Activated CD8-positive, alpha-beta memory T cell treated with anti-CD3 and anti-CD28 coated beads, Interleukin-2, amount 10 ng/mL, durations not matched to agents 7 days and 5 days (primary cell): ENCODE measurements around the gene PLIN4. TPM values are rescaled to one million over a fixed set of nuclear protein-coding genes. Genes with fewer than 3 reads are reported as not detected.

Experiments used
- ATAC-seq: fragments of 150-1000 bp; cut with Tn5 transposase; one replicate; pipeline ENCODE4 v1.10.0; 2021; ENCODE audit warnings: moderate library complexity
- CTCF ChIA-PET: fragments of 350-600 bp; sonication (Branson Sonifier 250); formaldehyde crosslinking; loops from one replicate; lab custom pipeline; 2021; ENCODE audit warnings: antibody characterized with exemption; lab: Charles Lee
- DNase-seq: peaks from one replicate; pipeline ENCODE4 v3.0.0-alpha.2; 2020
- H3K27ac Mint-ChIP-seq: one replicate; pipeline ENCODE4 v1.8.0; 2021; ENCODE audit warnings: mild to moderate bottlenecking, mixed read lengths
- H3K27me3 Mint-ChIP-seq: one replicate; pipeline ENCODE4 v1.8.0; 2021; ENCODE audit warnings: mixed read lengths
- H3K36me3 Mint-ChIP-seq: one replicate; pipeline ENCODE4 v1.8.0; 2021; ENCODE audit warnings: mild to moderate bottlenecking, mixed read lengths
- H3K4me1 Mint-ChIP-seq: one replicate; pipeline ENCODE4 v1.8.0; 2021; ENCODE audit warnings: mixed read lengths
- H3K4me3 Mint-ChIP-seq: one replicate; pipeline ENCODE4 v1.8.0; 2021; ENCODE audit warnings: mild to moderate bottlenecking, moderate library complexity, mixed read lengths
- H3K9me3 Mint-ChIP-seq: one replicate; pipeline ENCODE4 v1.8.0; 2022; ENCODE audit warnings: low read depth, mixed read lengths
- total RNA-seq, 2 experiments: library from RNA; stranded (reverse); gene quantifications; one replicate each; pipeline ENCODE4 v1.2.3, GENCODE V29; 2021

Gene PLIN4
- total RNA-seq, 2 experiments from 2014 or later, result not detected

GRCh38 chr19:4516199-4516938, 1.9 kb downstream of the PLIN4 start:
- H3K9me3 Mint-ChIP-seq, result no peaks in the 10 kb centered on the region
- CTCF ChIA-PET, result interaction anchor here (2.8 kb wide), 1 partner anchor 8 kb away, joined by 16 read pairs; no protein-coding TSS in a partner anchor
- DNase-seq (no peak), ATAC-seq (no peak)
- no peaks in the 10 kb centered on the region for H3K27me3 Mint-ChIP-seq
- no peaks in the 10 kb centered on the region for H3K36me3 Mint-ChIP-seq
- no peak overlapping the region for H3K4me3 Mint-ChIP-seq
- no peaks in the 10 kb centered on the region for H3K4me1 Mint-ChIP-seq
- no peak overlapping the region for H3K27ac Mint-ChIP-seq

- no peaks in the 10 kb centered on the region for H3K36me3 Mint-ChIP-seq
- CTCF ChIA-PET, result interaction anchor here (2.8 kb wide), 1 partner anchor 9 kb away, joined by 16 read pairs; no protein-coding TSS in a partner anchor
Observed at GRCh38 chr19:4515732-4516131, 2.6 kb downstream of the PLIN4 start.

GRCh38 chr19:4513248-4513647, 5.0 kb downstream of the PLIN4 start:
- Mint-ChIP-seq H3K27me3 (no peaks in the 10 kb centered on the region), H3K9me3 (no peaks in the 10 kb centered on the region), H3K27ac (no peak overlapping the region), H3K36me3 (no peaks in the 10 kb centered on the region), H3K4me3 (no peak overlapping the region), H3K4me1 (no peaks in the 10 kb centered on the region)
- ATAC-seq (no peak), DNase-seq (no peak)
- CTCF ChIA-PET, result no interaction called here

More at GRCh38 chr19:4515732-4516131, 2.6 kb downstream of the PLIN4 start:
- Mint-ChIP-seq H3K4me3 (no peak overlapping the region), H3K4me1 (no peaks in the 10 kb centered on the region), H3K27me3 (no peaks in the 10 kb centered on the region), H3K9me3 (no peaks in the 10 kb centered on the region), H3K27ac (no peak overlapping the region)
- DNase-seq, result no peak
- ATAC-seq, result no peak

GRCh38 chr19:4512070-4512469, 6.2 kb downstream of the PLIN4 start:
- H3K27me3 Mint-ChIP-seq, result no peaks in the 10 kb centered on the region
- no peaks in the 10 kb centered on the region for H3K4me1 Mint-ChIP-seq
- no peaks in the 10 kb centered on the region for H3K36me3 Mint-ChIP-seq
- H3K9me3 Mint-ChIP-seq, result no peaks in the 10 kb centered on the region
- CTCF ChIA-PET, result no interaction called here
- no peak overlapping the region for H3K27ac Mint-ChIP-seq
- ATAC-seq (no peak), DNase-seq (no peak)
- H3K4me3 Mint-ChIP-seq, result no peak overlapping the region

- CTCF ChIA-PET, result no interaction called here
- H3K27me3 Mint-ChIP-seq, result no peaks in the 10 kb centered on the region
- H3K27ac Mint-ChIP-seq, result no peak overlapping the region
- H3K9me3 Mint-ChIP-seq, result no peaks in the 10 kb centered on the region
- H3K4me1 Mint-ChIP-seq, result peaks cover 5% of the 10 kb centered on the region
- no peaks in the 10 kb centered on the region for H3K36me3 Mint-ChIP-seq
- H3K4me3 Mint-ChIP-seq, result no peak overlapping the region
- ATAC-seq (no peak), DNase-seq (no peak)
Observed at GRCh38 chr19:4511300-4512054, 6.8 kb downstream of the PLIN4 start.

GRCh38 chr19:4510435-4511255, 7.6 kb downstream of the PLIN4 start:
- no peaks in the 10 kb centered on the region for H3K36me3 Mint-ChIP-seq
- ATAC-seq, result no peak

GRCh38 chr19:4508698-4509097, 9.6 kb downstream of the PLIN4 start:
- no peaks in the 10 kb centered on the region for H3K9me3 Mint-ChIP-seq
- ATAC-seq (no peak), DNase-seq (no peak)
- peaks cover 11% of the 10 kb centered on the region for H3K4me1 Mint-ChIP-seq
- no peaks in the 10 kb centered on the region for H3K36me3 Mint-ChIP-seq
- H3K27me3 Mint-ChIP-seq, result no peaks in the 10 kb centered on the region
- no peak overlapping the region for H3K4me3 Mint-ChIP-seq
- no peak overlapping the region for H3K27ac Mint-ChIP-seq
- CTCF ChIA-PET, result interaction anchor here (2.5 kb wide), 1 partner anchor 16 kb away, joined by 13 read pairs; no protein-coding TSS in a partner anchor

More at GRCh38 chr19:4510435-4511255, 7.6 kb downstream of the PLIN4 start:
- no peaks in the 10 kb centered on the region for H3K27me3 Mint-ChIP-seq
- no peak for DNase-seq
- H3K27ac Mint-ChIP-seq, result no peak overlapping the region
- no peak overlapping the region for H3K4me3 Mint-ChIP-seq
- no peaks in the 10 kb centered on the region for H3K9me3 Mint-ChIP-seq
- CTCF ChIA-PET, result interaction anchor here (2.5 kb wide), 1 partner anchor 14 kb away, joined by 13 read pairs; no protein-coding TSS in a partner anchor
- peaks cover 11% of the 10 kb centered on the region for H3K4me1 Mint-ChIP-seq

- ATAC-seq (no peak), DNase-seq (no peak)
- Mint-ChIP-seq H3K27me3 (no peaks in the 10 kb centered on the region), H3K9me3 (no peaks in the 10 kb centered on the region), H3K27ac (no peak overlapping the region), H3K4me1 (peaks cover 11% of the 10 kb centered on the region), H3K36me3 (no peaks in the 10 kb centered on the region), H3K4me3 (no peak overlapping the region)
- CTCF ChIA-PET, result interaction anchor here (2.5 kb wide), 1 partner anchor 17 kb away, joined by 13 read pairs; no protein-coding TSS in a partner anchor
Observed at GRCh38 chr19:4507804-4508203, 10.5 kb downstream of the PLIN4 start.

GRCh38 chr19:4507150-4507452, 11.2 kb downstream of the PLIN4 start:
- Mint-ChIP-seq H3K27ac (no peak overlapping the region), H3K36me3 (peaks cover 1% of the 10 kb centered on the region), H3K4me3 (no peak overlapping the region), H3K27me3 (no peaks in the 10 kb centered on the region), H3K9me3 (no peaks in the 10 kb centered on the region), H3K4me1 (peaks cover 11% of the 10 kb centered on the region)
- DNase-seq, result no peak
- no peak for ATAC-seq
- CTCF ChIA-PET, result interaction anchor here (1.6 kb wide), 1 partner anchor 18 kb away, joined by 5 read pairs; no protein-coding TSS in a partner anchor

GRCh38 chr19:4506449-4507149, 11.7 kb downstream of the PLIN4 start:
- H3K27ac Mint-ChIP-seq, result peak overlapping the region; percentile 65
- CTCF ChIA-PET, result interaction anchor here (1.6 kb wide), 1 partner anchor 18 kb away, joined by 5 read pairs; no protein-coding TSS in a partner anchor
- peaks cover 11% of the 10 kb centered on the region for H3K4me1 Mint-ChIP-seq
- ATAC-seq, result peak; percentile 54
- peak; percentile 49 for DNase-seq
- H3K4me3 Mint-ChIP-seq, result no peak overlapping the region
- H3K36me3 Mint-ChIP-seq, result peaks cover 1% of the 10 kb centered on the region
- no peaks in the 10 kb centered on the region for H3K9me3 Mint-ChIP-seq
- H3K27me3 Mint-ChIP-seq, result no peaks in the 10 kb centered on the region

- DNase-seq (no peak), ATAC-seq (no peak)
- no peaks in the 10 kb centered on the region for H3K27me3 Mint-ChIP-seq
- CTCF ChIA-PET, result interaction anchor here (1.6 kb wide), 1 partner anchor 19 kb away, joined by 5 read pairs; no protein-coding TSS in a partner anchor
- peaks cover 1% of the 10 kb centered on the region for H3K36me3 Mint-ChIP-seq
- peaks cover 11% of the 10 kb centered on the region for H3K4me1 Mint-ChIP-seq
- no peaks in the 10 kb centered on the region for H3K9me3 Mint-ChIP-seq
- peak overlapping the region; percentile 65 for H3K27ac Mint-ChIP-seq
- no peak overlapping the region for H3K4me3 Mint-ChIP-seq
Observed at GRCh38 chr19:4505570-4506448, 12.5 kb downstream of the PLIN4 start.
